ENCODE measurements around the gene S1PR1. TPM values are rescaled to one million over a fixed set of nuclear protein-coding genes. Genes with fewer than 3 reads are reported as not detected.

Gene S1PR1
- total RNA-seq, 1 experiment from 2014 or later, result 0.68 TPM

Other genes with a start within 250 kb of the S1PR1 start
- 38.8 and 39.4 TPM in 2 replicates for gene DPH5, start 211.2 kb upstream of the S1PR1 start, total RNA-seq (2021)

Data from PC-9 (cell line).